ENCODE measurements around the gene IMMP2L. TPM values are rescaled to one million over a fixed set of nuclear protein-coding genes. Genes with fewer than 3 reads are reported as not detected.

Gene IMMP2L
- total RNA-seq, 2 donors from 2014 or later = 7.3 to 7.7 TPM

GRCh38 chr7:111009526-111010040, 552.7 kb downstream of the IMMP2L start:
- H3K4me3 ChIP-seq = no peak overlapping the region
- TF ChIP-seq CTCF (IDR thresholded peaks at IDR 0.05) = no peak
- no peaks in the 10 kb centered on the region for H3K9me3 ChIP-seq
- DNase-seq (ENCODE audit: low spot score) = no peak
- H3K27me3 ChIP-seq = no peaks in the 10 kb centered on the region
- H3K36me3 ChIP-seq = no peaks in the 10 kb centered on the region
- no peak overlapping the region for H3K27ac ChIP-seq
- no peaks in the 10 kb centered on the region for H3K4me1 ChIP-seq

GRCh38 chr7:111006691-111007090, 555.6 kb downstream of the IMMP2L start:
- H3K4me3 ChIP-seq = no peak overlapping the region
- H3K27ac ChIP-seq = no peak overlapping the region
- no peaks in the 10 kb centered on the region for H3K4me1 ChIP-seq
- no peaks in the 10 kb centered on the region for H3K9me3 ChIP-seq
- no peak for DNase-seq (ENCODE audit: low spot score)
- TF ChIP-seq CTCF (IDR thresholded peaks at IDR 0.05) = no peak
- no peaks in the 10 kb centered on the region for H3K36me3 ChIP-seq
- H3K27me3 ChIP-seq = no peaks in the 10 kb centered on the region

GRCh38 chr7:111006040-111006439, 556.3 kb downstream of the IMMP2L start:
- TF ChIP-seq CTCF (IDR thresholded peaks at IDR 0.05) = no peak
- Histone ChIP-seq H3K4me3 (no peak overlapping the region), H3K4me1 (no peaks in the 10 kb centered on the region), H3K9me3 (no peaks in the 10 kb centered on the region), H3K27ac (no peak overlapping the region), H3K36me3 (no peaks in the 10 kb centered on the region), H3K27me3 (no peaks in the 10 kb centered on the region)
- DNase-seq (ENCODE audit: low spot score) = no peak

- no peak for TF ChIP-seq CTCF (IDR thresholded peaks at IDR 0.05)
- Histone ChIP-seq H3K4me3 (no peak overlapping the region), H3K4me1 (no peaks in the 10 kb centered on the region), H3K27ac (no peak overlapping the region), H3K27me3 (no peaks in the 10 kb centered on the region), H3K36me3 (no peaks in the 10 kb centered on the region), H3K9me3 (no peaks in the 10 kb centered on the region)
- no peak for DNase-seq (ENCODE audit: low spot score)
Measured at GRCh38 chr7:111005445-111005844, 556.8 kb downstream of the IMMP2L start.

- no peak for TF ChIP-seq CTCF (IDR thresholded peaks at IDR 0.05)
- H3K27ac ChIP-seq = no peak overlapping the region
- H3K27me3 ChIP-seq = no peaks in the 10 kb centered on the region
- H3K4me1 ChIP-seq = no peaks in the 10 kb centered on the region
- DNase-seq (ENCODE audit: low spot score) = no peak
- H3K36me3 ChIP-seq = no peaks in the 10 kb centered on the region
- no peak overlapping the region for H3K4me3 ChIP-seq
- H3K9me3 ChIP-seq = no peaks in the 10 kb centered on the region
Measured at GRCh38 chr7:111004310-111004901, 557.9 kb downstream of the IMMP2L start.

GRCh38 chr7:111003883-111004282, 558.4 kb downstream of the IMMP2L start:
- no peaks in the 10 kb centered on the region for H3K4me1 ChIP-seq
- no peaks in the 10 kb centered on the region for H3K36me3 ChIP-seq
- DNase-seq (ENCODE audit: low spot score) = no peak
- no peak overlapping the region for H3K4me3 ChIP-seq
- TF ChIP-seq CTCF (IDR thresholded peaks at IDR 0.05) = no peak
- H3K9me3 ChIP-seq = no peaks in the 10 kb centered on the region
- no peak overlapping the region for H3K27ac ChIP-seq
- no peaks in the 10 kb centered on the region for H3K27me3 ChIP-seq

All from right atrium auricular region (tissue), 2 donors.